ENCODE results near the gene GPR132.

The GPR132 gene

DNA sequence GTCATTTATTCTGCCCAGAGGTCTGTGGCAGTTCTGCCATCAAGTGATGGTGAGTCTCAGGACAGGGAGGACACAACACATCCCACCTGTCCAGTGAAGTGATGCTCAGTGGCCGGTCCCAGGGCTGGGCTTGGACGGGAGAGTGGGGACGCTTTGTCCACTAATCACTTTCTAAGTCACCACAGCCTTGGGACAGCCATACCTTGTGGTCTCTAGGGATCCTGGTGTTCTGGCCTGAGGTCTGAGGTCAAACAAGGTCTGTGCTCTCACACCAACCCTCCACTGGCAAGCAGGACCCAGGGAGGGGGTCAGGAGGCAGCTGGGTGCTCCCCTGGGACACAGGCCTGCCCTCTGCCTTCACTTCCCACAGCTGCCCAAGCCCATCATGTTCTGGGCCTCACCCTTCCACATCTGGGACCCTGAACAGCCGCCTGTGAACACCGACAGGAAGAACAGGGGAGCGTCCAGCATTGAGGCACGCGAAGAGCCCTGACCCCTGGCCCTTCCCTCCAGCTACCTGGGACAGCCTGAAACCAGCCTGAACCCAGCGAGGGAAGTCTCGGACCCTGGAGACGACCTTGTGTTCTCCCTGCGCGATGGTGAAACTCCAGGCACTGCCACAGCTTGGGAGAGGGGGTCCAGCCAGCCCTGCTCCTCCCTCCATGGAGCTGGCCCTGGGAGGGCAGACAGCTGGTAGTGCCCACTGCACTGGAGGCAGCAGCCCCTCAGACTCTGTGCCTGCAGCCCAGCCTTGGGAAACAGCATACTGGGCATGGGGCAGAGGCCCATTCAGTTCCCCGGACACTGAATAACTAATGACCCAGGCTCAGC is 19.7 kb upstream of the GPR132 start:
- no peak for TF ChIP-seq CTCF (IDR thresholded peaks at IDR 0.05)

GRCh38 chr14:105083926-105084685 is 18.9 kb upstream of the GPR132 start:
- TF ChIP-seq CTCF (IDR thresholded peaks at IDR 0.05): no peak

- no peak for TF ChIP-seq CTCF (IDR thresholded peaks at IDR 0.05)
These were observed 17.5 kb upstream of the GPR132 start for GRCh38 chr14:105082703-105083102.

GRCh38 chr14:105080161-105080560 is 14.9 kb upstream of the GPR132 start:
- TF ChIP-seq CTCF (IDR thresholded peaks at IDR 0.05): no peak

- TF ChIP-seq CTCF (IDR thresholded peaks at IDR 0.05): no peak
These were observed 13.1 kb upstream of the GPR132 start for GRCh38 chr14:105078294-105078693.

DNA sequence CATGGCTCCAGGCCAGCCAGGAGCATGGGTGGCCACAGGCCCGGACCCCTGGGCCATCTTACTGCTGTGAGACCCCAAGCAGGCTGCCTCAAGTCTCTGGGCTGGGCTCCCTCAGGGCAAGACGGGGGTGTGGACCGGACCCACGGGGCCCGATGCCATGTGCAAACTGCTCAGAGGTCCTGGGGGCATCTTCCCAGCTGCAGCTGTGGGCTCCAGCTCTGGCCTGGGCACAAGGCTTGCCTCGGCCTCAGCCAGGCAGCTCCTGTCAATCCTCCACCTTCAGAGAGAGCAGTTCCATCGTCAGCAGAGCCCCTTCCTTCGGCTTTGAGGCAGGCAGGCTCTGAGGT is 12.4 kb upstream of the GPR132 start:
- no peak for TF ChIP-seq CTCF (IDR thresholded peaks at IDR 0.05)

GRCh38 chr14:105076805-105077648 is 11.8 kb upstream of the GPR132 start:
- TF ChIP-seq CTCF (IDR thresholded peaks at IDR 0.05): no peak
